ENCODE data around the gene OGFOD2. TPM values are rescaled to one million over a fixed set of nuclear protein-coding genes. Genes with fewer than 3 reads are reported as not detected.

Gene OGFOD2
- total RNA-seq, 1 donor from 2014 or later: 22.8 TPM

DNA sequence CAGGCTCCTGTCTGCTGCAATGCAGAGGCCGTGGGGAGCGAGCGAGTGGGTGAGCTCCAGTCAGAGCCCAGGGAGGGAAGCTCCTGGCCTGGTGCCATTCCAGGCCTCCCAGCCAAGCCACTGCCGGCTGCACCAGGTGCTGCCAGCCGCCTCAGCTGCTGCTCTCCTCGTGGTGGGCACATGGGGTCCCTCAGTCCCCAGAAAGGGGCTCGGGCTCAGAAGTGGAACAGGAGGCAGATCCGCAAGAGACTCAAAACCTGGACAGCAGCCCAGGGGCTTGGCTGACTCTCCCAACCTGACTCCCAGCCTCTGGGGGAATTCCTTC is 11.1 kb upstream of the OGFOD2 start:
- no peak overlapping the region for H3K27ac Mint-ChIP-seq
- CTCF ChIA-PET: no interaction called here
- ATAC-seq (ENCODE audit: low read depth) (no peak), DNase-seq (no peak)
- H3K9me3 Mint-ChIP-seq: no peaks in the 10 kb centered on the region
- H3K4me1 Mint-ChIP-seq: peaks cover 10% of the 10 kb centered on the region
- POLR2A ChIA-PET: interaction anchor here (3.8 kb wide), 1 partner anchor 11 kb away, joined by 33 read pairs; the partner anchor contains the start of gene OGFOD2
- no peaks in the 10 kb centered on the region for H3K27me3 Mint-ChIP-seq
- no peaks in the 10 kb centered on the region for H3K36me3 Mint-ChIP-seq (ENCODE audit: low read depth)
- TF ChIP-seq, protein P1, sequence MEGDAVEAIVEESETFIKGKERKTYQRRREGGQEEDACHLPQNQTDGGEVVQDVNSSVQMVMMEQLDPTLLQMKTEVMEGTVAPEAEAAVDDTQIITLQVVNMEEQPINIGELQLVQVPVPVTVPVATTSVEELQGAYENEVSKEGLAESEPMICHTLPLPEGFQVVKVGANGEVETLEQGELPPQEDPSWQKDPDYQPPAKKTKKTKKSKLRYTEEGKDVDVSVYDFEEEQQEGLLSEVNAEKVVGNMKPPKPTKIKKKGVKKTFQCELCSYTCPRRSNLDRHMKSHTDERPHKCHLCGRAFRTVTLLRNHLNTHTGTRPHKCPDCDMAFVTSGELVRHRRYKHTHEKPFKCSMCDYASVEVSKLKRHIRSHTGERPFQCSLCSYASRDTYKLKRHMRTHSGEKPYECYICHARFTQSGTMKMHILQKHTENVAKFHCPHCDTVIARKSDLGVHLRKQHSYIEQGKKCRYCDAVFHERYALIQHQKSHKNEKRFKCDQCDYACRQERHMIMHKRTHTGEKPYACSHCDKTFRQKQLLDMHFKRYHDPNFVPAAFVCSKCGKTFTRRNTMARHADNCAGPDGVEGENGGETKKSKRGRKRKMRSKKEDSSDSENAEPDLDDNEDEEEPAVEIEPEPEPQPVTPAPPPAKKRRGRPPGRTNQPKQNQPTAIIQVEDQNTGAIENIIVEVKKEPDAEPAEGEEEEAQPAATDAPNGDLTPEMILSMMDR (IDR thresholded peaks at IDR 0.05): no peak
- intact Hi-C loops (cut with micrococcal nuclease): no loop called here
- H3K4me3 Mint-ChIP-seq: no peak overlapping the region

DNA sequence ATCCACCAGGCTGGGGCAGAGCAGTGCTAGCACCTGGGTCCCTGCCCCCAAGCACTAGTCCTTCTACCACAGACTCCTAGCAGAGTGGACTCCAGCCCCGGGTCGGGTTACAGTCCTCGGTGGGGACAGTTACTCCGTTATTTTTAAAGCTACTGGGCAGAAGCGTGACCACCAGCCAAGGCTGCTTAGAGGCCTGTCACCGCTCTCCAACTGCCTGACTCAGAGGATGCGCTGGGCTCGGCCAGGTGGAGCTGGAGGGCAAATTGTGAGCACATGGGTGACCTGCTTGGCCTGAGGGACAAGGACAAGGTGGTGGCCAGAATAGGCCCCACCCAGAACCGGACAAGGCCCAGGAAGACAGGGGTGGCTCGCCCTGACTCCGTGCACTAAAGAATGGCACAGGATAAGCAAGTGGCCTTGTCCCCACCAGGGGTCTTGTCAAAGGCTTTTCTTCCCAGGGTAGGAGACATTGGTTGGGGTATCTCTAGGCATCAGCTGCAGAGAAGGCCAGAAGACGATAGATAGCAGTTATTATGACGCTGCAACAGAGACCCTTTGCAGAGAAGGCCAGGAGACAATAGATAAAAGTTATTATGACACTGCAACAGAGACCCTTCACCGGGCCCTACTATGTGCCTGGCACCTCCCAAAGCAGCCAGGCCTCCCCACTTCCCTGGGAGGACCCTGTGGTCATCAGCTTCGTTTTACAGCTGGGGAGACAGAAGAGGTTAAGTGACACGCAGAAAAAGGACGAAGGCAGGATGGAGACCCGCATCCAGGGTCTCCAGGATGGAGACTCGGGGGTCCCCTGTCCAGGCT is 10.4 kb upstream of the OGFOD2 start:
- H3K36me3 Mint-ChIP-seq (ENCODE audit: low read depth): no peaks in the 10 kb centered on the region
- H3K4me1 Mint-ChIP-seq: peaks cover 10% of the 10 kb centered on the region
- CTCF ChIA-PET: no interaction called here
- TF ChIP-seq, protein P1 (IDR thresholded peaks at IDR 0.05): no peak
- H3K27me3 Mint-ChIP-seq: no peaks in the 10 kb centered on the region
- ATAC-seq (ENCODE audit: low read depth) (no peak), DNase-seq (no peak)
- intact Hi-C loops (cut with micrococcal nuclease): no loop called here
- H3K4me3 Mint-ChIP-seq: no peak overlapping the region
- H3K27ac Mint-ChIP-seq: no peak overlapping the region
- H3K9me3 Mint-ChIP-seq: no peaks in the 10 kb centered on the region
- POLR2A ChIA-PET: interaction anchor here (0.6 to 3.8 kb wide), 4 partner anchors 10 to 269 kb away, joined by 3 to 33 read pairs (median 5); partner anchors contain the start of gene OGFOD2

DNA sequence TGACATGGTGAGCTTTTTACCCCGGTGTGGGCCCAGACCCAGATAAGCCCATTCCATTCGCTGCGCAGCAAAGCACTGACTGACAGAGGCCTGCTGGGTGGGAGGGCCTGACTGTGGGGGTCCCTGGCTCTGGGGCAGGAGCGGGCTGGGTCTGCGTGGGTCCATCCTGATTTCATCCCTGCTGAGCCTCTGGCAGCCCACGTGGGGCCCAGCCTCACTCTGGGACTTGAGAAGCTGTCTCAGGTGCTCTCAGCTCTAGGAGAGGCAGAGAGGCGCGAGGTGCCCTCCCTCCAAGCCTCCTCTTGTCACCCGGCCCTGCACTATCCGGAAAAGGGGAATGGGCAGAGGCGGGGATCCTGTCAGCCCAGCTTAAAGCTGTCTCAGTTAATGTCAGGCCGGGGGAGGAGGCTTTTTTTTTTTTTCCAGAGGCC is 9.7 kb upstream of the OGFOD2 start:
- Mint-ChIP-seq H3K4me1 (peaks cover 10% of the 10 kb centered on the region), H3K36me3 (ENCODE audit: low read depth) (no peaks in the 10 kb centered on the region), H3K9me3 (no peaks in the 10 kb centered on the region), H3K27ac (no peak overlapping the region), H3K4me3 (no peak overlapping the region), H3K27me3 (no peaks in the 10 kb centered on the region)
- ChIA-PET POLR2A (interaction anchor here (0.5 to 3.8 kb wide), 6 partner anchors 10 to 269 kb away, joined by 3 to 33 read pairs (median 5); partner anchors contain the start of genes ARL6IP4 and OGFOD2), CTCF (no interaction called here)
- DNase-seq (no peak), ATAC-seq (ENCODE audit: low read depth) (no peak)
- intact Hi-C loops (cut with micrococcal nuclease): no loop called here
- TF ChIP-seq, protein P1 (IDR thresholded peaks at IDR 0.05): no peak

DNA sequence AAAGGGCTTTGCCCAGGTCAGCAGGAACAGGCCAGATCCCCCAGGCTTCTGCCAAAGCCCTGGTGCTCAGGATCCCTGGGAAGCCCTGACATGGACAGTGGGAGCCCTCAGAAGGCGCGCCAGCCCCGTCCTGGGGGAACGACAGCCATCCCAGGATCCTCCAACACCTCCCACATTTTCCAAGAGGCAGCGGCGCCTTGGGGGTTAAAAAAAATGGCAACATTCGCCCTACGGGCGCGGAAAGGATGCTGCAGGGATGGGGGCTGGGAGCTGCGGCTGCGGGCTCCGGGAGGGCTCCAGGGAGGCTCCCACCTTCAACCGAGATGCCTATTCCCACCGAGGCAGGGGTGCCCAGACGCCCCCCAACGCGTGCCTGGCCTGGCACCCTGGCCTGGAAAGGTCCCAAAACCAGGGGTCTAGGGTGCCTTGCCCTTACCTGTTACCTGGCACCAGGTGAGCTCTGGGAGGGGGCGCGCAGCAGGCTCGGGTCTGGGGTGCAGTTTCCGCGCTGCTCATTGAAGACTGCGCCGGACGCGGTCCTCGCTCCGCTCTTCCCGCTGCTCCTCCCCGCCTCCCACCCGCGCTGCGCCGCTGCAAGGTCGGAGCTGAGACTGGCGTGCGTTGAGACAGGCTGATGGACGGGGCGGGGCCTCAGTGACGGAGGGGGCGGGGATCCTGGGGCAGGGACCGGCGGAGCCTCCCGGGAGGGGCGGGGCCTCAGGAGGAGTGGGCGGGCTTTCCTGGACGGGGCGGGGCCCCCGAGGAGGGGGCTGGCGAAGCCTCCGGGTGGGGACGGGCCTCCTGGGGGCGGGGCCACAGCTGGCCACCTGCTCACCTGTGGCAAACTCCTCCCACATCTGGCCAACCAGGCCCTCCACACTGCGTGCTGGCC is 8.9 kb upstream of the OGFOD2 start, which contains the start of gene ABCB9:
TSS of gene ABCB9 (minus strand) at position 613 of the 892 bp plus-strand sequence. CDS start 6,228 bp downstream, outside the sequence.
- no peaks in the 10 kb centered on the region for H3K9me3 Mint-ChIP-seq
- intact Hi-C loops (cut with micrococcal nuclease): loop anchor here (1.0 to 2.0 kb wide), 3 partner anchors 8 to 399 kb away; partner anchors contain the start of genes MPHOSPH9, MTRFR and SBNO1
- peaks cover 10% of the 10 kb centered on the region for H3K4me1 Mint-ChIP-seq
- no peaks in the 10 kb centered on the region for H3K36me3 Mint-ChIP-seq (ENCODE audit: low read depth)
- ChIA-PET CTCF (interaction anchor here (0.6 to 1.5 kb wide), 3 partner anchors 101 to 959 kb away, joined by 3 to 4 read pairs (median 3); no protein-coding TSS in a partner anchor), POLR2A (interaction anchor here (0.5 to 3.8 kb wide), 18 partner anchors 9 to 268 kb away, joined by 3 to 33 read pairs (median 4); partner anchors contain the start of genes ARL6IP4, MPHOSPH9, MTRFR and OGFOD2)
- no peaks in the 10 kb centered on the region for H3K27me3 Mint-ChIP-seq
- DNase-seq: peak; percentile 88
- peak within 1 kb of the TSS; percentile 69 for H3K4me3 Mint-ChIP-seq
- peak; percentile 99 for ATAC-seq (ENCODE audit: low read depth)
- TF ChIP-seq, protein P1 (IDR thresholded peaks at IDR 0.05): no peak
- H3K27ac Mint-ChIP-seq: peak within 1 kb of the TSS; percentile 32

Measured in activated B cell treated with CpG ODN at 0.5 μM for 24 hours (primary cell).